Loucy (cell line): Measurements from ENCODE around the gene SDK2.

Experiments used
- CTCF ChIP-seq: fragments of 200-600 bp; sonication (generic); conservative IDR thresholded peaks from 2 replicates; pipeline ENCODE4 v1.5.1; 2014; ENCODE audit warnings: mild to moderate bottlenecking, antibody characterized with exemption, low read length
- EZH2phosphoT487 ChIP-seq: fragments of 200-600 bp; IDR thresholded peaks from 2 replicates; pipeline ENCODE4 v1.6.1; 2018; ENCODE audit warnings: antibody characterized with exemption, mild to moderate bottlenecking, moderate library complexity, borderline replicate concordance

- TF ChIP-seq CTCF (no peak), EZH2phosphoT487 (no peak)
Measured at GRCh38 chr17:73562896-73563295, 81.3 kb downstream of the SDK2 start.
